ENCODE results near the gene ANKRD60. TPM values are rescaled to one million over a fixed set of nuclear protein-coding genes. Genes with fewer than 3 reads are reported as not detected.

Gene ANKRD60
- polyA plus RNA-seq, 1 donor, result not detected

- DNase-seq (ENCODE audit: low read depth), result no peak
Measured at GRCh38 chr20:58224097-58224496, 4.4 kb downstream of the ANKRD60 start.

- DNase-seq (ENCODE audit: low read depth), result no peak
Measured at GRCh38 chr20:58223358-58223941, 5.0 kb downstream of the ANKRD60 start.

- no peak for DNase-seq (ENCODE audit: low read depth)
Measured at GRCh38 chr20:58222446-58222845, 6.0 kb downstream of the ANKRD60 start.

DNA sequence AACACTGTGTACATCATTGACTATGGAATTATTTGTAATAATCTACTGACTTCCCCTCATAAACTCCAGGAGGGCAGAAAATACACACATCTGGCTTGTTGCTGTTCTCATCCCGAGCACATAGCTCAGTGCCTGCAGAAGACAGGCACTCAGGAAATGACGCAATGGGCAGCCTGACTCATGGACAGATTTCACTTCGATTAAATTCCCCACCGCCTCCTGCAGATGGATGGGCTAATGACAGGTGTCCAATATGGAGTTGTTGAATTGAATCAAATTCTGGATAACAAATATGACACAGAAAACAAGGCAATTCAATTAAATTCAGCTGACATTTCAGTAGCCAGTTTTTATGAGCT, 9.1 kb downstream of the ANKRD60 start:
- DNase-seq (ENCODE audit: low read depth), result no peak

GRCh38 chr20:58218665-58219341, 9.7 kb downstream of the ANKRD60 start:
- DNase-seq (ENCODE audit: low read depth), result no peak

DNA sequence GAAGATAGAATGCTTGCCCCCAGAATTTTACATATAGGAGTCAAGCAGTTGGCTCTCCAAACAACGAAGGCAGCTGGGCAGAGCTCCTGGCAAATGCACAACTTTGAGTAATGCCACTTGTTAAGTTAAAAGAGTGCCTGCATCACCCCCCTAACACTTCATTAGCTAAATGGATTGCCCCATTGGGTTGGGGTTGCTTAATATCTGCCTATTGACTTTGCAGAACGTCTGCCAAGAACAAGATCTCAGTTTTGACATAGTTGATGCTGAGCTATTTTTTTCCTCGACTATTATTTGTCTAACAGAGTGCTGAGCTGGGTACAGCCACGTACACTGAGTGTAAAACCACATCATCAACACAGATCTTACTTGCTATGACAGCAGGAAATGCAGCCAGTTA, 12.1 kb downstream of the ANKRD60 start:
- no peak for DNase-seq (ENCODE audit: low read depth)

DNA sequence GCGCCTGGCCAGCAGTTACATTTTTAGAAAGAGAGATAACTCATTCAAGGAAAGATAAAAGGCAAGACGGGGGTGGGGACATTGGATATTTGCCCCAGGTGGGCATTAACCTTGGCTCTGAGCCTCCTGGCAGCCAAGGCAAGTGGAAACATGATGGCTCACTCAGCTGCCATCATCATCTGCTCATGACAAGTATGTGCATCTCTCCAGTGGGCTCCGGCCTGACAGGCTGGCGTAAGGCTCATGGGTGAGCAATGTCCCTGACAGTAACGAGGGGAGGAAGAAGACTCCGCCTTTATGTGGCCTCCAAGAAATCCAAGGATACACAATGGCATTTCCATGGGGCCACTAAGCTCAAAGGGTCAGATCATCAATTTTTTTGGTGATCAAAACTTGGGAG, 13.3 kb downstream of the ANKRD60 start:
- no peak for DNase-seq (ENCODE audit: low read depth)

- DNase-seq (ENCODE audit: low read depth), result no peak
Measured at GRCh38 chr20:58214310-58214709, 14.1 kb downstream of the ANKRD60 start.

DNA sequence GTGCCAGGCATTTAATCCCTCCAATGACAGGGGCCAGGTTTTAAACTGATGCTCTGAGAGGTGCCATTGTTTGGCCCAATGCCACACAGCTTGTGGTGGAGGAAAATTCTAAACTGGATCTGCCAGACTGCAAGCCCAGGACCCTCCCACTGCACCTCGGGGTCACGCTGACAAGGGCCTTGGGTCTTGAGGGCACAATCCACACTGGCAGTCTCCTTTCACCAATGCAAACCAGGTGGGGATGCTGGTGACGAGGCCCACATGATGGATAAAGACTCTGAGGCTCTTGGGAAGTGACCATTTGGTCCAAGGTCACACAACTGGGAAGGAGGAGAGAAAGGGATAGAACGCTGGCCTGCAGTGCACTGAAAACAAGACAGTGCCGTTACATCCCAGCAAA, 14.7 kb downstream of the ANKRD60 start:
- DNase-seq (ENCODE audit: low read depth), result no peak

- DNase-seq (ENCODE audit: low read depth), result no peak
Measured at GRCh38 chr20:58213121-58213520, 15.3 kb downstream of the ANKRD60 start.

DNA sequence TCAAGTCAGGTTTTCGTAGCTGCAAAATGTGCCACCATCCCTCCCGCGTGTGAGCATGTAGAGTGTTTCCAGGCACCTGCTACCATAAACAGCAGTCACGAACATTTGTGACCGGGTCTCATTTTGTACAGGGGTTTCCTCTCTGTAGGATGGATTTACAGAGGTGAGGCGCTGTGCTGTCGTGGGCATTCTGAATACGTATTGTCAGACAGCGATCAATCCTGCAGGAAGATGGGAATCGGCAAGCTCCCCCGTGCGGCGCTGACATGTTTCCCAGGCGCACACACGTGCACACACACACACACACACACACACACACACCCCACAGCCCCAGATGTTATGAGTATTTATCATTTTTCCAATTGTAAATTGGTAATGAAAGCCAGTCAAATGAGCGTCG, 15.8 kb downstream of the ANKRD60 start:
- no peak for DNase-seq (ENCODE audit: low read depth)

- no peak for DNase-seq (ENCODE audit: low read depth)
Measured at GRCh38 chr20:58210398-58210747, 18.1 kb downstream of the ANKRD60 start.

- DNase-seq (ENCODE audit: low read depth), result peak; percentile 35
Measured at GRCh38 chr20:58209652-58210397, 18.6 kb downstream of the ANKRD60 start.

- no peak for DNase-seq (ENCODE audit: low read depth)
Measured at GRCh38 chr20:58208944-58209343, 19.5 kb downstream of the ANKRD60 start.

- DNase-seq (ENCODE audit: low read depth), result no peak
Measured at GRCh38 chr20:58205850-58206249, 22.6 kb downstream of the ANKRD60 start.

DNA sequence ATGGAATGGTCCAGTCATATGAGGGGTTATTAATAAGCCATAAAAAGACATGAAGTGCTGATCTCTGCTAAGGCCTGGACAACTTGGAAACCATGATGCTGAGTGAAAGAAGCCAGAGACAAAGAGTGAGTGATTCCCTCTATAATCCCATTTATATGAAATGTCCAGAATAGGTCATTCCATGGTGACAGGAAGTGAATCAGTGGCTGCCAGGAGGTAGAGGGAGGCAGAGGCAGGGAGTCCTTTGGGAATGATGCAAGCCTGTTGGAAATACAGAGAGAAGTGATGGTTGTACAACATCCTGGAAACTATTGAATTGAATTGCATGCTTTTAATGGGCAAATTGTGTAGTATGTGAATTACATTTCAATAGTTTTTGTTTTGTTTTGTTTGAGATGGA, 26.4 kb downstream of the ANKRD60 start:
- no peak for DNase-seq (ENCODE audit: low read depth)

- no peak for DNase-seq (ENCODE audit: low read depth)
Measured at GRCh38 chr20:58201616-58202015, 26.8 kb downstream of the ANKRD60 start.

- DNase-seq (ENCODE audit: low read depth), result no peak
Measured at GRCh38 chr20:58199469-58199868, 29.0 kb downstream of the ANKRD60 start.

GRCh38 chr20:58198901-58199355, 29.5 kb downstream of the ANKRD60 start:
- DNase-seq (ENCODE audit: low read depth), result no peak

- no peak for DNase-seq (ENCODE audit: low read depth)
Measured at GRCh38 chr20:58198384-58198783, 30.1 kb downstream of the ANKRD60 start.

GRCh38 chr20:58197185-58197469, 31.3 kb downstream of the ANKRD60 start:
- no peak for DNase-seq (ENCODE audit: low read depth)

- DNase-seq (ENCODE audit: low read depth), result no peak
Measured at GRCh38 chr20:58196402-58197184, 31.9 kb downstream of the ANKRD60 start.

DNA sequence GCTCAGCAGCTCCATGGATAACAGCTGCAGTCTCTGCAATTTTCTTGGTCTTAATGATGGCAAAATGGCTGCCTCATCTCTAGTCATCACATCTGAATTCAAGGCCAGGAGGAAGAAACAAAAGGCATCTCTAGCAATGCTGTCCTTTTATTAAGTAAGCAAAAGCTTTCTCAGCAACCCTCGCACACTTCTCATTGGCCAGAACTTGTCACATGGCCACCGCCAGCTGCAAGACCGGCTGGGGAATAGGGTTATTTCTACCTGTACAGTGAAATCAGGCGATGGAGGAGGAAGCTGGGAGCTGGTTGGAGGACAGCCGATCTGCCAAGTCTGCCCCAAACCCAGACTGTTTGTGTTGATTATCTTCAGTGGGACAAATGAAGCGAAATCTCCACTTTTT, 33.4 kb downstream of the ANKRD60 start:
- no peak for DNase-seq (ENCODE audit: low read depth)
